Activated CD4-positive, alpha-beta T cell treated with anti-CD3 and anti-CD28 coated beads, Interleukin-2, amount 50 U/mL, for 1 hour (primary cell): Measurements from ENCODE around the gene CTTN.
"Not testable (repeated sequence)": the region's sequence is repeated elsewhere in the genome, so short reads cannot be mapped to it uniquely, and the experiment has no call there.

Experiments
- DNase-seq: peaks from one replicate; pipeline ENCODE4 v3.0.0-alpha.2; 2020

Gene CTTN

GRCh38 chr11:70429724-70430521 lies 31.6 kb downstream of the CTTN start:
- DNase-seq = no peak

GRCh38 chr11:70430671-70431574 lies 32.6 kb downstream of the CTTN start:
- DNase-seq = no peak

- no peak for DNase-seq
Observed at GRCh38 chr11:70431611-70432010, 33.3 kb downstream of the CTTN start.

GRCh38 chr11:70432065-70432464 lies 33.7 kb downstream of the CTTN start:
- DNase-seq = no peak

GRCh38 chr11:70432580-70432979 lies 34.3 kb downstream of the CTTN start:
- no peak for DNase-seq

GRCh38 chr11:70433038-70433437 lies 34.7 kb downstream of the CTTN start:
- DNase-seq = no peak

GRCh38 chr11:70433526-70433925 lies 35.2 kb downstream of the CTTN start:
- DNase-seq = no peak

GRCh38 chr11:70433966-70434812 lies 35.9 kb downstream of the CTTN start:
- DNase-seq = no peak

- DNase-seq = no peak
Observed at GRCh38 chr11:70434813-70435278, 36.5 kb downstream of the CTTN start.

GRCh38 chr11:70435361-70435760 lies 37.0 kb downstream of the CTTN start:
- DNase-seq = no peak

- DNase-seq = no peak
Observed at GRCh38 chr11:70435765-70436500, 37.6 kb downstream of the CTTN start.

GRCh38 chr11:70436501-70436860 lies 38.2 kb downstream of the CTTN start:
- no peak for DNase-seq

GRCh38 chr11:70437111-70437784 lies 38.9 kb downstream of the CTTN start:
- no peak for DNase-seq

GRCh38 chr11:70440206-70440605 lies 41.9 kb downstream of the CTTN start:
- no peak for DNase-seq

GRCh38 chr11:70443773-70444030 lies 45.4 kb downstream of the CTTN start:
- DNase-seq = no peak

GRCh38 chr11:70445091-70445490 lies 46.8 kb downstream of the CTTN start:
- DNase-seq = no peak

GRCh38 chr11:70445605-70446004 lies 47.3 kb downstream of the CTTN start:
- DNase-seq = no peak

- DNase-seq = no peak
Observed at GRCh38 chr11:70448983-70449567, 50.7 kb downstream of the CTTN start.

GRCh38 chr11:70454197-70454767 lies 56.0 kb downstream of the CTTN start:
- no peak for DNase-seq

- not testable (repeated sequence) for DNase-seq
Observed at GRCh38 chr11:70454811-70455210, 56.5 kb downstream of the CTTN start.

GRCh38 chr11:70455354-70455753 lies 57.0 kb downstream of the CTTN start:
- DNase-seq = no peak
